Hepatocyte (in vitro differentiated cells): ENCODE data around the gene CAPRIN2.

ENCODE experiments used
- CTCF ChIP-seq: fragments of 200-600 bp; sonication (generic); IDR thresholded peaks from 2 replicates; pipeline ENCODE4 v1.5.1; 2016; ENCODE audit warnings: antibody characterized with exemption, mild to moderate bottlenecking; ENCODE audit not compliant: poor library complexity
- EZH2 ChIP-seq: fragments of 200-600 bp; sonication (generic); IDR thresholded peaks from 2 replicates; pipeline ENCODE4 v1.6.1; 2016; ENCODE audit warnings: antibody characterized with exemption, mild to moderate bottlenecking, borderline replicate concordance
- EZH2phosphoT487 ChIP-seq: fragments of 200-600 bp; sonication (generic); IDR thresholded peaks from one replicate; pipeline ENCODE4 v1.6.1; 2018; ENCODE audit warnings: antibody characterized with exemption, mild to moderate bottlenecking, low read depth, moderate library complexity; ENCODE audit not compliant: unreplicated experiment, severe bottlenecking

- no peak for TF ChIP-seq CTCF
- TF ChIP-seq EZH2phosphoT487: no peak
- no peak for TF ChIP-seq EZH2
Measured at GRCh38 chr12:30755395-30755762, 628 bp upstream of the CAPRIN2 start.
